Fibroblast of skin of right biceps (primary cell): ENCODE results near the gene ADAMTS16.
"Not testable (repeated sequence)": the region's sequence is repeated elsewhere in the genome, so short reads cannot be mapped to it uniquely, and the experiment has no call there.

Experiments
- DNase-seq: peaks from one replicate; pipeline ENCODE4 v3.0.0-alpha.2; 2013

ADAMTS16 gene

DNA sequence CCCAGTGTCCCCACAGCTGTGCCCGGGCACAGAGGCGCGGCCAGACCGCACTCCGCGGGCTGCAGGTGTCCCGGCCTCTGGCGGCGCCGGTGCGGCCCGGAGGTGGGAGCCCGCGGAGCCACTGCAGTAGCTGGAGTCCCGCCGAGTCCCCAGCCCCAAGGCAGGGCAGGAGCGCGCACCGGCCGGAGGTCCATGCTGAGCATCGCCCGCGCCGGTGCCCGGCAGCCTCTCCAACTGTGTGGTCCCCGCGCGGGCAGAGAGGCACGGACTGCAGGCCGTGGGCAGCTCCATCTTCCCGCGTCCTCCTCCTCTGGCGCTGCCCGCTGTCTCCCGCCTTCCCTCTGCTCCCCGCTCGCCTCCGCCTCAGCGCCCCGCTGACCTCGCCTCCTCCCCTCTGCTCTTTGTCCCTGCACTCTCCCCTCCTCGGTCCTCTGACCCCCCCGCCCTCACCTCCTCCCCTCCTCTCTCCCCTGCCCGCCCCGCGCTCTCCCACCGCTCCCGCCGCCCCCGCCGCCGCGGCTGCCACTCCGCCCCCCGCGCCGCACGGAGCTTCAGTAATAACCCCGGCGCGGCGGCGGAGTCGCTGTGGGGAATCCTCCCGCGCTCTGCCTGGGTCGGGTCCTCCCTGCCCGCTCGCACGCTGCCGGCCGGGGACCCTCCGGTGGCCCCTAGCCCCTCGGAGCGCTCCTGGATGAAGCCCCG, at the start of gene ADAMTS16:
Gene ADAMTS16 (plus strand): TSS at position 554 of the 702 bp plus-strand sequence. CDS start 138 bp downstream, at position 692.
- DNase-seq: no peak

DNA sequence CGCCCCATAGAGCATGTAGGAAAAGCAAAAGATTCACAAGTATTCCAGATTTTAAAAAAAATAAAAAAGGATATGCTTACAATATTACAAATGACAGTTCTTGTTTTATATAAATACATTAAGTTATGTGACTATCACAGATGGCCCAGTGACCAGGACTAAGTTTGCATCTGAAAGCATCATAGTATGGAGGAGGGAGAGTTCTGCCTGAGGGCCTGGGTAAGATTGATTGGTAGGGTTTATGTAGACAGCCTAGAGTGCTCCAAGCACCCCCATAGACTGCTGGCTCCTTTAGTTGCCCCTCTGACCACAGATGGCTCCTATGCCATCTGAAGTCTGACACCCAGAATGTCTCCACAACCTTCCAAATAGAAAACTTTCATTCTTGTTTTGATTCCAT, 48.0 kb upstream of the ADAMTS16 start:
- DNase-seq: no peak

DNA sequence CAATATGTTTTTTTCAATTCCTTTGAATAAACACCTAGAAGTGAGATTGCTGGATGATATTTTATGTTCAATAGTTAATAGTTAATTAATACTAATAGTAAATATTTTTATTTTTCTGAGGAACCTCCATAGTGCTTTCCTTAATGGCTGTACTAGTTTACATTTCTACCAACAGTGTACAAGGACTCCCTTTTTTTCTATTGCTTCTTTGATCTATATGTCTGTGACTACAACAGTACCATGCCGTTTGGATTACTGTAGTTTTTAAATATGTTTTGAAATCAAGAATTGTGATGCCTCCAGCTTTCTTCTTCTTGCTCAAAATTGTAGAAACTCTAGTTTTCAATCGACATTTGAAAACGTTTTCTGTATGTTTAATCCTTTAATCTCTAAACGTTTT, 39.5 kb upstream of the ADAMTS16 start:
- no peak for DNase-seq

GRCh38 chr5:5101676-5102075, 38.5 kb upstream of the ADAMTS16 start:
- no peak for DNase-seq

DNA sequence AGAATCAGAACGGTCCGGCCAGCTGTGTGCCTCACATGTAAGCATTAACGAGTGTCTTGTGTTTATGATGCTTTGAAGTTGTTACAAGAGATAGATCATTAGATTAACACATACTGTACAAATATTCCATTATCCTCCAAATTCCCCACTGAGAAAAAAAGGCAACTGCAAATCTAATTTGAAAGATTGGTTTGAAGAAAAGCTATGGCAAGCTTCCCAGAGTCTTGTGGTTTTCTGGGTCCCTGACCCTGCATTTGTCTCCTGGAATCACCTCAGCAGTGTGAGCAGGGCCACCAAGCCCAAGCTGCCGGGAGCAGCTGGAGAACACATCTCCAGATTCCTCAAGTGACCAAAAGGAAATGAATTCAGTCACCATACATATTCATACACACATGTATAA, 36.9 kb upstream of the ADAMTS16 start:
- no peak for DNase-seq

- DNase-seq: no peak
These were observed 35.6 kb upstream of the ADAMTS16 start for GRCh38 chr5:5104550-5104949.

DNA sequence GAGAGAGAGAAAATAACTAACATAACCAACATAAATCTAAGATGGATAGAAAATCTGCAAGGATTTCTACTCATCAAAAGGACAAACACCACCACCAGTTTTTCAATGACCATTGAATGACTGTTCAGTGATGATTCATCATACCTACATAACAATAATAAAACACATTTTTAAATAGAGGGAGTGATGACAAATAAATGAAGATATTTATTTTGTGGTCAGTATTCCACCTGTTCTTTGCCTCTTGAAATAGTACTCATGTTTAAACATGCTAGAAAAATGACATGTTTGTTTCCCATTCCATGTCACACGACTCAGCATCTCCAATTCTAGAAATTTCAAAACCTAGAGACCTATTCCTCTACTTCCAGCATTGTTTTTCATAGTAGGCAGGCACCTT, 34.6 kb upstream of the ADAMTS16 start:
- DNase-seq: no peak

GRCh38 chr5:5116956-5117355, 23.2 kb upstream of the ADAMTS16 start:
- no peak for DNase-seq

- DNase-seq: no peak
These were observed 17.4 kb upstream of the ADAMTS16 start for GRCh38 chr5:5122776-5123175.

DNA sequence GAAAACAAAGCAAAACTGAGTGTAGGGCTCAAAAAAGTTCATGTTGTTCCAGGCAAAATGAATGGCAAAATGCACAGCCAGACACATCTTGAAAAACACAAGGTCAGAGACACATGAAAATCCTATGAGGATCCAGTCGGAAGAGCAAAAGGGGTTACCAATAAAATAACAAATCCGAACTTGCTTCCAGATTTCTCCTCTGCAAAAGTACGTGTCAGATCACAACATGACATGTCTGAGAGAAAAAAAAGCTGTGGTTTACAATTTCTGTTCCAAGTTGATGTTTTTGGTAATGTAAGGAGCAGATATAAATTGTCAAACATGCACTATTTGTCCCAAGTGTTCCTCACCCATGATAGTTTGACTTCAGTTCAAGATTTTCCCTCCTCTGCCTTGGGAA, 15.9 kb upstream of the ADAMTS16 start:
- DNase-seq: no peak

GRCh38 chr5:5126444-5126843, 13.7 kb upstream of the ADAMTS16 start:
- DNase-seq: no peak

DNA sequence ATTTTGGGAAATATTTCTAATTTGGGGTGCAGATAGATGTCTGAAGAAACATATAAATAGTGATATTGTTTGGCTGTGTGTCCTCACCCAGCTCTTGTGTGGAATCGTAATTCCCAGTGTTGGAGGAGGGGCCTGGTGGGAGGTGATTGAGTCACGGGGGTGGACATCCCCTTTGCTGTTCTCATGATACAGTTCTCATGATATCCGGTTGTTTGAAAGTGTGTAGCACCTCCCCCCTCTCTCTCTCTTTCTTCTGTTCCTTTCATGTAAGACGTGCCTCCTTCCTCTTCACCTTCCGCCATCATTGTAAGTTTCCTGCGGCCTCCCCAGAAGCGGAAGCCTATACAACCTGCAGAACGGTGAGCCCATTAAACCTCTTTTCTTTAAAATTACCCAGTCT, 11.4 kb upstream of the ADAMTS16 start:
- DNase-seq: no peak

DNA sequence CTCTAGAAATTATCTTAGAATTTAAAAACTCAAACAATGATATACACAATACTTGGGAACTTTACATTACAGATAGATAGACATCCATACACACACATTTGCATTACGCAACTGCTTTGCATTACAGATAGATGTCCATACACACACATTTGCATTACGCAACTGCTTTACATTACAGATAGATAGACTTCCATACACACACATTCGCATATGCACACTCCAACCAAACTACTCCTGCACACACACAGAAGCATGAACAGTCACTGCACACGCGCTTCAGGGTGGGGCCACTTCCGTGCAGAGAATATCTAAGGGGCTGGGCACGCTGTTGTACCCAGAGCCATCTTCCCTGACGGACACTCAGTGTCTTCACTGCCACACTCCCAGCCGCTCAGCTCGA, 7.9 kb upstream of the ADAMTS16 start:
- DNase-seq: no peak

DNA sequence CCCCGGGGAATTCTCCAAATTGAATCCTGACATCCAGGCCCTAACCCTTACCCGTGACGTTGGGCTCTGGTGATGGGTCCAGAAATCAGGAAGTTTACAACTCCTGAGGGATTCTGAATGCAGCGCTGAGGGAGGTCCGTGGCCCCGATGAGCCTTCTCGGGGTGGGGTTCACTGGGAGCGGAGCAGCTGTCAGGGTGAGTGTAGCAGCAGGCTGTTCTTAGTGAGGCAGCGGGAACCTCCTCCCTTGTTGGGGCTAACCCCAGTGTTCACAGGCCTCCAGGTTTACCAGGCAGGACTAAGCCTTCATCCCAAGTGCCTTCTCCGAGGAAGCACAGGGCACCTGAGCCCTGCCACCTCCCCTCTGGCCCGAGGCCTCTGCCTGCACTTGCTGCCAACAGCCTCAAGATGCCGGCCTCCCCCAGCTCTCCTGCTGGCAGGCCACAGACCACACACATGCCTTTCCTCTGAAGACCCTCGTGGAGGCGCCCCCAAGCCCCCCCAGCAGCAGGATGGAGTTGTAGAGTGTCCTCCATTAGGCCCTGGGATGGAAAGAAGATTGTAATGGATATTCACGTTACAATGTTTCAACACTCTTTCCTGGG, 7.3 kb upstream of the ADAMTS16 start:
- DNase-seq: no peak

- DNase-seq: no peak
These were observed 6.0 kb upstream of the ADAMTS16 start for GRCh38 chr5:5134107-5134506.

DNA sequence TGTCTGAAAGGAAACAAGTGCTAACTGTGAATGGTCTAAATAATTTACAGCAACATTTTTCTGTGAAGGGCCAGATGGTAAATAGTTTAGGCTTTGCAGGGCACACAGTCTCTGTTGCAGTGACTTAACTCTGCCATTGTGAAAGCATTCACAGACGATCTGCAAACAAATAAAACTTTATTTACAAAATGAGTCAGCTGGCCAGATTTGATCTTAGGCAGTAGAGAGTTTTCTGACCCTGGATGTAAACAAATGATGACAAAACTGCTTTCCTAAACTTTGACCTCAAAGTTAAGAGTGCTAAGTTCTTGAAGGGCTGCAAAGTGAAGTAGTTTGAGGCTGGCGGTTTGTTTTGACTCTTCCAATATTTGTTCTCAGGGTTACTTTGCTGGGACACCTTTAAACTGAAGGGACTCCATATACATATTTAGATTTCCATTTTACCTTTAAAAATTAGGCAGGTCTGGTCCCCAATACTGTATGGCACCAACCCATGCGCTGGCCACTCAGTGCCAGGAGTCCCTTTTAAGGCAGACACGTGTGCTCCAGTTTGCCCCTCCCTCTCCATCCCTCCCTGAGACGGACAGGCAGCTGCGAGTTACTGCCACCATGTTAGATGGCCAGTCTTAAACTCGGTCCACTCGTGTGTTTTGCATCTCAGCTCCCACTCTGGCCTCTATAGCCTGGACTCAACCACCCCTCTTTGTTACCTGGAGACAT, 4.0 kb upstream of the ADAMTS16 start:
- no peak for DNase-seq

DNA sequence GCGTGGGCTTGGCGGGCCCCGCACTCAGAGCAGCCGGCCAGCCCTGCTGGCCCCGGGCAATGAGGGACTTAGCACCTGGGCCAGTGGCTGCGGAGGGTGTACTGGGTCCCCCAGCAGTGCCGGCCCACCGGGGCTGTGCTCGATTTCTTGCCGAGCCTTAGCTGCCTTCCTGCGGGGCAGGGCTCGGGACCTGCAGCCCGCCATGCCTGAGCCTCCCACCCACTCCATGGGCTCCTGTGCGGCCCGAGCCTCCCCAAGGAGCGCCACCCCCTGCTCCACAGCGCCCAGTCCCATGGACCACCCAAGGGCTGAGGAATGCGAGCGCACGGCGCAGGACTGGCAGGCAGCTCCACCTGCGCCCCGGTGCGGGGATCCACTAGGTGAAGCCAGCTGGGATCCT, 2.3 kb upstream of the ADAMTS16 start:
- not testable (repeated sequence) for DNase-seq

DNA sequence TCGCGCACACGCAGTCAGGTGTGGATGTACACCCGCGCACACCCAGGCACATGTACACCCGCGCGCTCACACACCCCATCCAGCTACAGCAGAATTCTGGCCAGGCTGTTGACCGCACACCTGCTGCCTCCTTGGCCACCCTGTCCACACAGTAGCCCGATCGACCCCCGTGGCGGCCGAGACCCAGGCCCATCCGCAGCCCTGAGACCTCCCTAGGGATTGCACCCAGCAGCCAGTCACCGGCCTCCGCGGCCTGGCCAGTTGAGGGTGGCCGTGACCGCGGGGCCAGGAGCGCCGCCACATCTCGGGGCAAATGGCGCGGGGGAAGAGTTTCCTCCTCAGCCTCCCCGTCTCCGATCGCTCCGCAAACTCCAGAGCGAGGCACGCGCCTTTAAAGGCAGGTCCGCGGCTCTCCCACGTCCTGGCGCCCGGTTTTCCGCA, 774 bp upstream of the ADAMTS16 start:
- no peak for DNase-seq

GRCh38 chr5:5140479-5141338, 579 bp downstream of the ADAMTS16 start:
- no peak for DNase-seq

- no peak for DNase-seq
These were observed 1.1 kb downstream of the ADAMTS16 start for GRCh38 chr5:5141339-5141599.

DNA sequence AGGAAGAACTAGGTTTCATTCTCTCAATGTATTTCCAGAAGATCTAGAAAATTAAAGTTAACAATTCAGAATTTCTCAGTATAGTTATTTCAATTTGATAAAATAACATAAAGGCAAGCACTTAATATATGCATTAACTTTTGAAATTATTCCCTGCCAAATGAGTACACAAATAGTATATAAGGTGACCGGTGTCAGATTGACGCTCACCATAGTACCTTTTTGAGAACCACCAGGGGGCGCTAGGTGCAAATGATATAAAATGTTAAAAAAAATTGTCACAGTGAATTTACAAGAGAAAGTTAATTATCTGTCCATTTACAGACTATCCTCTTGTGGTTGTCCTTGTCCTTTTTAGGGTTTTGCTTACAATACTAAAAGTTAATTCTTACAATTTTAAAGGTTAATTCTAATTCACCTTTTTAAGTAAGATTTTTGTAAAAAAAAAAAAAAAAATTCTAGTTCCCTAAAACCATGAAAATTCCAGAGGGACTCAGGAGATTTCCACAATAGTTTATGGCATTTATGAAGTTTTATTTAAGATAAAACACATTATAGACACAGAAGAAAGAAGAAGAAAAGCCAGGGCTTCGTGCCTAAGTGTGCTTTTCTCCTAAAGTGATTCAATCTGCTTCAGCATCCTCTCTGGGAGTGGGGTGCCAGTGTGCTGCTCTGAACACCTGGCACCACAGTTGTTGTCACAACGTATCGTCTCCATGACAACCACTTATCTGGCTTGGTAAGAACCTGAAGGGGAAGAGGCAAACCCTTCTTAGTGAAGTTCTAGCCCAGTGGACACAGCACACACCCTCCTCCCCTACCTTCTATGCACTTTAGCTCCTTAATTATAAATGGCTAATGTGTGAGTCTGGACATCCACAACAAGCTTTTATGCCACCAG, 1.7 kb downstream of the ADAMTS16 start:
- peak; percentile 58 for DNase-seq

DNA sequence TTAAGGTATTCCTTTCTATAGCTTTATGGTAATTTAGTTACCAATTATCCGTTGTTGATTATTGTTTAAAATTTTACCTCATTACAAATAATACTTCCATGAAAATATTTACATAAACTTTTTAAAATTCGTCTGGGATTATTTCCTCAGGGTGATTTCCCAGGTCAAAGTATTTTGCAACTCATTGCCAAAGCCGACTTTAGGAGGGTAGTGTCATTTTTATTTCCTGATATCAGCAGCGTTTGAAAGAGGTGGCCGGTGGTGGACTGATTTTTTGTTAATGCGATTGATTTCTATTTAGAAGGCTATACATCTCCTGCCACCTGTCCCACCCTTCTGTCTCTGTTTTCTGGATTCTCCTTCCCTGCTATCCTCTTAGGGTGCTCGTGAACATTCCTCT, 4.3 kb downstream of the ADAMTS16 start:
- DNase-seq: no peak
